ENCODE data around the gene CCDC152.

CCDC152 gene

DNA sequence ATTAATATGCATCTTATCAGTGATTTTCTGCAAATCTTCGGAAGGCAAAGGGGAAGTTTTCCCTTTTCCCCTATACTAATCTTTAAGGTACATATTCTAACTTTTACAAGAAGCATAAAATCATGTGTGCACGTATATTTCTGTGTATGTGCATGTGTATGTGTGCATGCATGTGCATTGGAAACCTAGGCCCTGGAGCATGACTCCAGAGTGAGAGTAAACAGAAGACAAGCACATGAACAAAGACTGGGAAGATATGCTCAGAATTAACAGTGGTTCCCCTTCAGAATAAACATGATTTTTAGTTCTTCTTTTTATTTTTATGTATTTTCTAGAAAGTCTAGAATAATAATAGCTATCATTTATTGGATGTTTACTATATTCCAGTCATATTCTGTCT, 65.9 kb downstream of the CCDC152 start:
- no peaks in the 10 kb centered on the region for H3K4me1 ChIP-seq (ENCODE audit: control insufficient read depth, insufficient read depth, low read length)

DNA sequence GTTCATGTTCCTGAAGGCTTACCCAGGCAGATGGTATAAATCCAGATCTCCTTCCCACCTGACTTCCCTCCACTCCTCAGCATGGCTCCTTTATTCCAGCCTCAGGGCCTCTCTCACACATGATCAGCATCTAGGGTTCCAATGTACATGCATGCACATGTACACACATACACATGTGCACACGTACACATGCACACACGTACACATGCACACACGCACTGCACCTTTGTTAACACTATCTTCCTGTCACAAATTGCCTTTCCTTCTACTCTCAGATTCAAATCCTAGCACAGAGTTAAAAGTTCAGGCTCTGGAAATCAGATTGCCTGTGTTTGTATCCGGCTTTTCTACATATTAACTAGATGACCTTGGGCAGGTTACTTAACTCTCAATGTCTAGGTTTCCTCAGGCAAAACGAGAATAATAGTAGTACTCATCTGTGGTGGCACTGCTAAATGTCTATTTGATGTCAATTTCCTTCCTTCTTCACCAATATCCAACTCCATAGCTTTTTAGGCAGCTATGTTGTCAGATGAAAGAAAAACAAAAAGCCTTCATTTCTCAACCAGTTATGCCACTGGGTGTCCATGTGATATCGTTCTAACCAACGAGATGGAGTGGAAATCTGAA, 67.8 kb downstream of the CCDC152 start:
- Histone ChIP-seq H3K4me1 (ENCODE audit: control insufficient read depth, insufficient read depth, low read length) (no peaks in the 10 kb centered on the region), H3K4me3 (ENCODE audit: low read depth, low read length) (no peak overlapping the region), H3K27me3 (ENCODE audit: control insufficient read depth, insufficient read depth, low read length) (no peaks in the 10 kb centered on the region), H3K36me3 (ENCODE audit: control insufficient read depth, insufficient read depth, low read length) (no peaks in the 10 kb centered on the region), H3K9me3 (ENCODE audit: control insufficient read depth, insufficient read depth, low read length) (no peaks in the 10 kb centered on the region), H3K9ac (ENCODE audit: low read depth, low read length) (no peak overlapping the region)

More for the DNA sequence above, 65.9 kb downstream of the CCDC152 start:
- Histone ChIP-seq H3K9ac (ENCODE audit: low read depth, low read length) (no peak overlapping the region), H3K27me3 (ENCODE audit: control insufficient read depth, insufficient read depth, low read length) (no peaks in the 10 kb centered on the region), H3K36me3 (ENCODE audit: control insufficient read depth, insufficient read depth, low read length) (no peaks in the 10 kb centered on the region), H3K9me3 (ENCODE audit: control insufficient read depth, insufficient read depth, low read length) (no peaks in the 10 kb centered on the region), H3K4me3 (ENCODE audit: low read depth, low read length) (no peak overlapping the region)

DNA sequence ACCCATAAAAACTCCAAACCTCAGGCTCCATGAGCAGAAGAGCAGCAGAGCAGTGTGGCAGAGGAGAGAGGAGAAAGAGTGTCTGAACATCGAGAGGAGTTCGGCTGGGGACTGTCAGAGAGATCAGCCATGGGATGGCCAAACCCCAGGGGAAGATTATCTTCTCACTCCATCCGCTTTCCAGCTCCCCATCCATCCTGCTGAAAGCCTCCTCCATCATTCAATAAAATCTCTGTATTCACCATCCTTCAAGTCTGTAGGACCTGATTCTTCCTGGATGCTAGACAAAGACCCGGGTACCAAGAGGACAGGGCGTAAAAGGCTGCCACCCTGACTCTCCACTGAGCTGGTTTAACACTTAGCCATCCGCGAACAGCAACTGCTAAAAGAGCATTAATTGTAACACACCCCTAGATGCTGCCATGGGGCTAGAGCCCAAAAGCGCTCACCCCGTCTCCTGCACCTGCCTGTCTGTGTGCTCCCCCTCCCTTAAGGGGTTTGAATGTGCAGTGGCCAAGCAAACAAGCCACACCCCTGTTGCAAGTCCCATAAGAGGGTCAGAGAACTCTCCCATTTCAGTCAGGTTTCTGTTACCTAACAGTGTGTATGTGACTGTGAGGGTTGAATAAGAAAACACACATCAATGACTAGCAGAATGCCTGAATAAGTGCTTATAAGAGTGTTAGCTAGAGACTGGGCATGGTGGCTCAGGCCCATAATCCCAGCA, 69.0 kb downstream of the CCDC152 start:
- Histone ChIP-seq H3K4me1 (ENCODE audit: control insufficient read depth, insufficient read depth, low read length) (no peaks in the 10 kb centered on the region), H3K9ac (ENCODE audit: low read depth, low read length) (no peak overlapping the region), H3K9me3 (ENCODE audit: control insufficient read depth, insufficient read depth, low read length) (no peaks in the 10 kb centered on the region), H3K27me3 (ENCODE audit: control insufficient read depth, insufficient read depth, low read length) (no peaks in the 10 kb centered on the region), H3K36me3 (ENCODE audit: control insufficient read depth, insufficient read depth, low read length) (no peaks in the 10 kb centered on the region), H3K4me3 (ENCODE audit: low read depth, low read length) (no peak overlapping the region)

DNA sequence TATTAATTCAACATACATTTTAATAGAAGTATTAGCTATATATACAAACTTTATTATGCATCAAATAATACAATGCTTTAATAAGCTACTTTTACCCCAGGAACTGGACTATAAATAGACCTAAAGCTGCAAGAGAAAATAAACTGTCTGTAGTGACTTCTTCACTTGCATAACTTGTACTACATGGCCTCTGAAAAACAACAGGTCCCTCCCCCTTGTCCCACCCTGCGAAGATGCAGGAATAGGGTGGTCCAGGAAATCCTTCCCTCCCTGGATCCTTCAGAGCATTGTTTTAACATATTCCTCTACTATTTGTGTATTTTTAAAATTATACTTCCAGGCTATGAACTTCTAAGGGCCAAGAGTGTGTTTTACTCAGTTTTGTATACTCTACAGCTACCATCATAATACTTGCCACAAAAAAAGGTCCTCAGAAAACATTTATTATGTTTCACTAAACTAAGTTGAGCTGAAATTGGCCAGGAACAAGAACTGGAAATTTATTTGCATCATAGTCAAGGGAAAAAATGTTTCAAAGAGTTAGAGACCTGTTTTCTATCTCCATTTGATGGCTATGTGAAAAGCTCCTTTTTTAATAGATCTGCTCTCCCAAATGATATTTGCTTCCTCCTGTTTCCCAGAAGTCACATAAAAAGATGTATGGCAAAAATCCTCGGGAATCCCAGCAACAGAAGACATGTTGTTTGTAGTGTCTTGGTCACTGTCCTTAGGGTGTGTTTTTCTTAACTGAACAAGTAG, 70.3 kb downstream of the CCDC152 start:
- Histone ChIP-seq H3K9ac (ENCODE audit: low read depth, low read length) (no peak overlapping the region), H3K4me1 (ENCODE audit: control insufficient read depth, insufficient read depth, low read length) (no peaks in the 10 kb centered on the region), H3K27me3 (ENCODE audit: control insufficient read depth, insufficient read depth, low read length) (no peaks in the 10 kb centered on the region), H3K9me3 (ENCODE audit: control insufficient read depth, insufficient read depth, low read length) (no peaks in the 10 kb centered on the region), H3K4me3 (ENCODE audit: low read depth, low read length) (no peak overlapping the region), H3K36me3 (ENCODE audit: control insufficient read depth, insufficient read depth, low read length) (no peaks in the 10 kb centered on the region)

- H3K9ac ChIP-seq (ENCODE audit: low read depth, low read length) = no peak overlapping the region
- no peaks in the 10 kb centered on the region for H3K36me3 ChIP-seq (ENCODE audit: control insufficient read depth, insufficient read depth, low read length)
- no peak overlapping the region for H3K4me3 ChIP-seq (ENCODE audit: low read depth, low read length)
- H3K4me1 ChIP-seq (ENCODE audit: control insufficient read depth, insufficient read depth, low read length) = no peaks in the 10 kb centered on the region
- no peaks in the 10 kb centered on the region for H3K9me3 ChIP-seq (ENCODE audit: control insufficient read depth, insufficient read depth, low read length)
- H3K27me3 ChIP-seq (ENCODE audit: control insufficient read depth, insufficient read depth, low read length) = no peaks in the 10 kb centered on the region
Observed at GRCh38 chr5:42828671-42829070, 72.1 kb downstream of the CCDC152 start.

DNA sequence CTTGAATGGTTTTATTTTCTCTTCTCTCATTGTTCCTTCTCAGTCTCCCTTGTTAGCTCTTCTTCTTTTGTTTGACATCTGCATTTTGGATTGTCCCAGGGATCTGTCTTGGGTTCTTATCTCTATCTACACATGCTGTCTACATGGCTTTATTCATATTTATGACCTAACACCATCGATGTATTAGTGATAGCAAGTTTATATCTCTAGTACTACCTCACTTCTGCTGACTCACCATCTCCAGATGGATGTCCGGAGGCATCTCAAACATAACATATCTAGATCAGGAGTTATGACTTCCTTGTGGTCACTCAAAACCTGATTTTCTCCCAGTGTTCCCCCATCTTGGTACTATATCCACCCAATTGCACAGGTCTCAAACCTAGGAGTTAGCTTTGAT, 74.3 kb downstream of the CCDC152 start:
- Histone ChIP-seq H3K9me3 (ENCODE audit: control insufficient read depth, insufficient read depth, low read length) (no peaks in the 10 kb centered on the region), H3K4me3 (ENCODE audit: low read depth, low read length) (no peak overlapping the region), H3K36me3 (ENCODE audit: control insufficient read depth, insufficient read depth, low read length) (no peaks in the 10 kb centered on the region), H3K9ac (ENCODE audit: low read depth, low read length) (no peak overlapping the region), H3K4me1 (ENCODE audit: control insufficient read depth, insufficient read depth, low read length) (no peaks in the 10 kb centered on the region), H3K27me3 (ENCODE audit: control insufficient read depth, insufficient read depth, low read length) (no peaks in the 10 kb centered on the region)

DNA sequence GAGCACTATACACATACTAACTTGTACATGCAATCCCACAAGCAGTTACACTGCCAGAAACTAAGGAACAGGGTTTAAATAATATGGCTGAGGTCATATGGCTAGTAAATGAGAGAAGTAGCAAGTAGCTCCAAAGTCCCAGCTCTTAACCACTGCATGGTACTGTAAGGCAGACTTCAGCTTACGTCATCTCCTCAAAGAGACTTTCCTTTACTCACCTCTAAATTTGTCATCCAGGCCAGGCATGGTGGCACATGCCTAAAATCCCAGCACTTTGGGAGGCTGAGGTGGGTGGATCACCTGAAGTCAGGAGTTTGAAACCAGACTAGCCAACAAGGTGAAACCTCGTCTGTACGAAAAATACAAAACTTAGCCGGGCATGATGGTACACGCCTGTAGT, 75.4 kb downstream of the CCDC152 start:
- no peaks in the 10 kb centered on the region for H3K36me3 ChIP-seq (ENCODE audit: control insufficient read depth, insufficient read depth, low read length)
- H3K4me1 ChIP-seq (ENCODE audit: control insufficient read depth, insufficient read depth, low read length) = no peaks in the 10 kb centered on the region
- no peak overlapping the region for H3K4me3 ChIP-seq (ENCODE audit: low read depth, low read length)
- H3K27me3 ChIP-seq (ENCODE audit: control insufficient read depth, insufficient read depth, low read length) = no peaks in the 10 kb centered on the region
- no peaks in the 10 kb centered on the region for H3K9me3 ChIP-seq (ENCODE audit: control insufficient read depth, insufficient read depth, low read length)
- H3K9ac ChIP-seq (ENCODE audit: low read depth, low read length) = no peak overlapping the region

- Histone ChIP-seq H3K4me3 (ENCODE audit: low read depth, low read length) (no peak overlapping the region), H3K9ac (ENCODE audit: low read depth, low read length) (no peak overlapping the region)
Observed at GRCh38 chr5:42836070-42836769, 79.6 kb downstream of the CCDC152 start.

GRCh38 chr5:42837601-42838000, 81.0 kb downstream of the CCDC152 start:
- H3K9me3 ChIP-seq (ENCODE audit: control insufficient read depth, insufficient read depth, low read length) = no peaks in the 10 kb centered on the region
- no peak overlapping the region for H3K9ac ChIP-seq (ENCODE audit: low read depth, low read length)
- H3K36me3 ChIP-seq (ENCODE audit: control insufficient read depth, insufficient read depth, low read length) = no peaks in the 10 kb centered on the region
- no peak overlapping the region for H3K4me3 ChIP-seq (ENCODE audit: low read depth, low read length)
- H3K27me3 ChIP-seq (ENCODE audit: control insufficient read depth, insufficient read depth, low read length) = no peaks in the 10 kb centered on the region
- no peaks in the 10 kb centered on the region for H3K4me1 ChIP-seq (ENCODE audit: control insufficient read depth, insufficient read depth, low read length)

More at GRCh38 chr5:42836070-42836769, 79.6 kb downstream of the CCDC152 start:
- H3K36me3 ChIP-seq (ENCODE audit: control insufficient read depth, insufficient read depth, low read length) = no peaks in the 10 kb centered on the region
- H3K4me1 ChIP-seq (ENCODE audit: control insufficient read depth, insufficient read depth, low read length) = no peaks in the 10 kb centered on the region
- no peaks in the 10 kb centered on the region for H3K9me3 ChIP-seq (ENCODE audit: control insufficient read depth, insufficient read depth, low read length)
- no peaks in the 10 kb centered on the region for H3K27me3 ChIP-seq (ENCODE audit: control insufficient read depth, insufficient read depth, low read length)

DNA sequence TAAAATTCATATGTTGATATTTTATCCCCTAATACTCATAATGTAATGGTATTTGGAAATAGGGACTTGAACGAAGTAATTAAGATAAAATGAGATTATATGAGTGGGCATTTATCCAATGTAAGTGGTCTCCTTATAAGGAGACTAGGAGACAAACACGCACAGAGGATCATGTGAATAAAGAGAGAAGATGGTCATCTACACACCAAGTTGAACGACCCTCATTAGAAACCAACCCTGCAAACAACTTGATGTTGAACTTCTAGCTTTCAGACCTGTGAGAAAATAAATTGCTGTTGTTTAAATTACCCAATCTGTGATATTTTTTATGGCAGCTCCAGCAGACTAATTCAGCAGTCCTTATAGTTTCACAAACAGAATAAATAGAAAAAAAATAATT, 82.6 kb downstream of the CCDC152 start:
- Histone ChIP-seq H3K4me3 (ENCODE audit: low read depth, low read length) (no peak overlapping the region), H3K9me3 (ENCODE audit: control insufficient read depth, insufficient read depth, low read length) (no peaks in the 10 kb centered on the region), H3K36me3 (ENCODE audit: control insufficient read depth, insufficient read depth, low read length) (no peaks in the 10 kb centered on the region), H3K4me1 (ENCODE audit: control insufficient read depth, insufficient read depth, low read length) (no peaks in the 10 kb centered on the region), H3K27me3 (ENCODE audit: control insufficient read depth, insufficient read depth, low read length) (no peaks in the 10 kb centered on the region), H3K9ac (ENCODE audit: low read depth, low read length) (no peak overlapping the region)

- H3K36me3 ChIP-seq (ENCODE audit: control insufficient read depth, insufficient read depth, low read length) = no peaks in the 10 kb centered on the region
- no peaks in the 10 kb centered on the region for H3K9me3 ChIP-seq (ENCODE audit: control insufficient read depth, insufficient read depth, low read length)
- H3K9ac ChIP-seq (ENCODE audit: low read depth, low read length) = no peak overlapping the region
- H3K4me3 ChIP-seq (ENCODE audit: low read depth, low read length) = no peak overlapping the region
- no peaks in the 10 kb centered on the region for H3K4me1 ChIP-seq (ENCODE audit: control insufficient read depth, insufficient read depth, low read length)
- H3K27me3 ChIP-seq (ENCODE audit: control insufficient read depth, insufficient read depth, low read length) = no peaks in the 10 kb centered on the region
Observed at GRCh38 chr5:42840269-42840668, 83.7 kb downstream of the CCDC152 start.

All from iPS-15b (cell line).